ENCODE data around the gene CAND1. TPM values are rescaled to one million over a fixed set of nuclear protein-coding genes. Genes with fewer than 3 reads are reported as not detected.
A peak's percentile ranks its signal among the peaks of the same experiment; 100 is the strongest.

Gene CAND1
- total RNA-seq, 1 donor from 2014 or later = 206 TPM

DNA sequence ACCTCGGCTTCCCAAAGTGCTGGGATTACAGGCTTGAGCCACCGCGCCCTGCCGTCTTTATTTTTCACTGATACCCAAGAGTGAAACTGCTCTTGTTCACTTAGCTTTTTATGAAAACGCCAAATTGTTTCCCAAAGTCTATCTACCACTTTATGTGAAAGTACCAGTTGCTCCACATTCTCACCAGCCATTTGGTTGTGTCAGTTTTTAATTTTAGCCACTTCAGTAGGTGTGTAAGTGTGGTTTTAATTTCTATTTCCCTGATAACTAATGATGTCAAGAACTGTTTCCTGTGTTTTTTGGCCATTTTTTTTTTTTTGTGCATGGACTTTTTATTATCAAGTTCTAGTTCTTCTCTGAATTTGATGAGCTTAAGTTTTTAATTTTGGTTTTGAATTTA lies 17.1 kb downstream of the CAND1 start:
- H3K27ac Mint-ChIP-seq (ENCODE audit: unreplicated experiment) = no peak overlapping the region
- no peaks in the 10 kb centered on the region for H3K9me3 Mint-ChIP-seq (ENCODE audit: unreplicated experiment)
- H3K4me3 Mint-ChIP-seq (ENCODE audit: unreplicated experiment) = no peak overlapping the region
- H3K36me3 Mint-ChIP-seq (ENCODE audit: low read depth, unreplicated experiment) = peaks cover 4% of the 10 kb centered on the region
- H3K4me1 Mint-ChIP-seq (ENCODE audit: unreplicated experiment) = no peaks in the 10 kb centered on the region
- DNase-seq (ENCODE audit: low spot score) = no peak
- TF ChIP-seq, protein P1, sequence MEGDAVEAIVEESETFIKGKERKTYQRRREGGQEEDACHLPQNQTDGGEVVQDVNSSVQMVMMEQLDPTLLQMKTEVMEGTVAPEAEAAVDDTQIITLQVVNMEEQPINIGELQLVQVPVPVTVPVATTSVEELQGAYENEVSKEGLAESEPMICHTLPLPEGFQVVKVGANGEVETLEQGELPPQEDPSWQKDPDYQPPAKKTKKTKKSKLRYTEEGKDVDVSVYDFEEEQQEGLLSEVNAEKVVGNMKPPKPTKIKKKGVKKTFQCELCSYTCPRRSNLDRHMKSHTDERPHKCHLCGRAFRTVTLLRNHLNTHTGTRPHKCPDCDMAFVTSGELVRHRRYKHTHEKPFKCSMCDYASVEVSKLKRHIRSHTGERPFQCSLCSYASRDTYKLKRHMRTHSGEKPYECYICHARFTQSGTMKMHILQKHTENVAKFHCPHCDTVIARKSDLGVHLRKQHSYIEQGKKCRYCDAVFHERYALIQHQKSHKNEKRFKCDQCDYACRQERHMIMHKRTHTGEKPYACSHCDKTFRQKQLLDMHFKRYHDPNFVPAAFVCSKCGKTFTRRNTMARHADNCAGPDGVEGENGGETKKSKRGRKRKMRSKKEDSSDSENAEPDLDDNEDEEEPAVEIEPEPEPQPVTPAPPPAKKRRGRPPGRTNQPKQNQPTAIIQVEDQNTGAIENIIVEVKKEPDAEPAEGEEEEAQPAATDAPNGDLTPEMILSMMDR (IDR thresholded peaks at IDR 0.05; ENCODE audit: unreplicated experiment) = no peak
- no peaks in the 10 kb centered on the region for H3K27me3 Mint-ChIP-seq (ENCODE audit: unreplicated experiment)

DNA sequence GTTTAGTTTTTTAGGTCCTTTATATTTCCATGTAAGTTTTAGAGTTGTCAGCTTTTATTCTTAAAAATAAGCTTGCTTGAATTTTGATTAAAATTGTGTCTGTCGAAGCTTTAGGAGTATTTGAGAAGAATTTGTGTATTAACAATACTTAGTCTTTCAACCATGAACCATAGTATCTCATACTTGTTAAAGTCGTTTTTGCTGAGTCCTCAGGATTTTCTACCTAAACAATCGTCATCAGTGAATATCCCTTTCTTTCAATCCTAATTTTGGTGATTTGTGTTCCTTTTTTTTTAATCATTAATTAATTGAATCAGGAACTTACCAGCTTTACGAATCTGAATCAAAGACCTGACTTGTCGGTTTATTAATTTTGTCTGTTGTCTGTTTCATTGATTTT lies 18.2 kb downstream of the CAND1 start:
- peaks cover 4% of the 10 kb centered on the region for H3K36me3 Mint-ChIP-seq (ENCODE audit: low read depth, unreplicated experiment)
- no peak for DNase-seq (ENCODE audit: low spot score)
- no peaks in the 10 kb centered on the region for H3K9me3 Mint-ChIP-seq (ENCODE audit: unreplicated experiment)
- H3K4me1 Mint-ChIP-seq (ENCODE audit: unreplicated experiment) = no peaks in the 10 kb centered on the region
- no peak overlapping the region for H3K27ac Mint-ChIP-seq (ENCODE audit: unreplicated experiment)
- H3K4me3 Mint-ChIP-seq (ENCODE audit: unreplicated experiment) = no peak overlapping the region
- no peaks in the 10 kb centered on the region for H3K27me3 Mint-ChIP-seq (ENCODE audit: unreplicated experiment)
- TF ChIP-seq, protein P1 (IDR thresholded peaks at IDR 0.05; ENCODE audit: unreplicated experiment) = no peak

- TF ChIP-seq, protein P1 (IDR thresholded peaks at IDR 0.05; ENCODE audit: unreplicated experiment) = no peak
- Mint-ChIP-seq H3K36me3 (ENCODE audit: low read depth, unreplicated experiment) (peaks cover 4% of the 10 kb centered on the region), H3K27ac (ENCODE audit: unreplicated experiment) (no peak overlapping the region), H3K4me1 (ENCODE audit: unreplicated experiment) (no peaks in the 10 kb centered on the region), H3K9me3 (ENCODE audit: unreplicated experiment) (no peaks in the 10 kb centered on the region), H3K4me3 (ENCODE audit: unreplicated experiment) (no peak overlapping the region), H3K27me3 (ENCODE audit: unreplicated experiment) (no peaks in the 10 kb centered on the region)
- no peak for DNase-seq (ENCODE audit: low spot score)
These were observed 19.4 kb downstream of the CAND1 start for GRCh38 chr12:67288561-67288960.

- no peaks in the 10 kb centered on the region for H3K9me3 Mint-ChIP-seq (ENCODE audit: unreplicated experiment)
- no peaks in the 10 kb centered on the region for H3K36me3 Mint-ChIP-seq (ENCODE audit: low read depth, unreplicated experiment)
- peak overlapping the region; percentile 57 for H3K27ac Mint-ChIP-seq (ENCODE audit: unreplicated experiment)
- TF ChIP-seq, protein P1 (IDR thresholded peaks at IDR 0.05; ENCODE audit: unreplicated experiment) = no peak
- H3K27me3 Mint-ChIP-seq (ENCODE audit: unreplicated experiment) = no peaks in the 10 kb centered on the region
- no peaks in the 10 kb centered on the region for H3K4me1 Mint-ChIP-seq (ENCODE audit: unreplicated experiment)
- H3K4me3 Mint-ChIP-seq (ENCODE audit: unreplicated experiment) = no peak overlapping the region
- DNase-seq (ENCODE audit: low spot score) = no peak
These were observed 21.2 kb downstream of the CAND1 start for GRCh38 chr12:67290378-67290777.

GRCh38 chr12:67299526-67299925 lies 30.4 kb downstream of the CAND1 start:
- Mint-ChIP-seq H3K9me3 (ENCODE audit: unreplicated experiment) (no peaks in the 10 kb centered on the region), H3K4me3 (ENCODE audit: unreplicated experiment) (no peak overlapping the region), H3K27me3 (ENCODE audit: unreplicated experiment) (no peaks in the 10 kb centered on the region), H3K36me3 (ENCODE audit: low read depth, unreplicated experiment) (no peaks in the 10 kb centered on the region), H3K4me1 (ENCODE audit: unreplicated experiment) (no peaks in the 10 kb centered on the region), H3K27ac (ENCODE audit: unreplicated experiment) (no peak overlapping the region)
- DNase-seq (ENCODE audit: low spot score) = no peak
- TF ChIP-seq, protein P1 (IDR thresholded peaks at IDR 0.05; ENCODE audit: unreplicated experiment) = no peak
